Right lobe of liver (tissue), 4 donors: ENCODE measurements around the gene STK40.

ENCODE experiments used
- CTCF ChIP-seq, 4 donors: fragments of 200-600 bp in 3 of 4; fragments of 450-650 bp in 1 of 4; IDR thresholded peaks; one replicate each; pipeline versions ENCODE4 v1.5.1 to v1.8.0; 2016 to 2022; ENCODE audit warnings: antibody characterized with exemption in 4 of 4, mild to moderate bottlenecking in 2 of 4
- POLR2A ChIP-seq: fragments of 450-650 bp; IDR thresholded peaks from one replicate; pipeline ENCODE4 v1.6.1; 2017; ENCODE audit warnings: antibody characterized with exemption, mild to moderate bottlenecking
- donor health status: DM: no; HTN: no; CAD: no.
- donor health status: DM: no; HTN: no; CAD: no.
- donor health status: DM: no; HTN: yes; CAD: no.

- TF ChIP-seq CTCF (IDR thresholded peaks at IDR 0.05) (no peak), POLR2A (no peak)
Observed at GRCh38 chr1:36344395-36344680, 41.4 kb downstream of the STK40 start.
